NCI-H128 (cell line): ENCODE results near the gene NCAPG2.

Experiments used
- DNase-seq: peaks from one replicate; lab custom pipeline; 2025; ENCODE audit not compliant: unreplicated experiment; lab: John Stamatoyannopoulos, UW

The NCAPG2 gene

DNA sequence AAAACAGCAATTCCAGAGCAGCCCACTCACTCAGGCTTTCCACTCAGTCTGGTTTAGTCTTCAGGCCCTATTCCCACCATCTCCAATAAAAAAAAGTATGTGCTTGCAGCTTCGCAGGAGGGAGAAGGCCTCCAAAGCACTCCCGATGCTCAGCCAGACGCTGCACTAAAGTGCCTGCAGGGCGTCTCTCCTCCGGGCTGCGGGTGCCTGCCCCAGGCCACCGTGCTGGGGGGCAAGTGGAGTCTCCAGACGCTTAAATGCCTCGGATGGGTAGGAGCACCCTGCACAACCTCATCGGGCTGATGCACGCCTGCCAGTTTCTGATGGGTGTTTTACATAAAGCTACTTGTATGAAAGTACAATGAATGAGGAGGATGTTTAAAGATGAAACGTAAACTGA lies 31.3 kb upstream of the NCAPG2 start:
- DNase-seq, result no peak

- no peak for DNase-seq
Observed at GRCh38 chr7:158734861-158735260, 30.3 kb upstream of the NCAPG2 start.

GRCh38 chr7:158733775-158734494 lies 29.3 kb upstream of the NCAPG2 start:
- DNase-seq, result no peak

GRCh38 chr7:158733220-158733519 lies 28.6 kb upstream of the NCAPG2 start:
- DNase-seq, result no peak

- DNase-seq, result no peak
Observed at GRCh38 chr7:158732494-158733219, 28.1 kb upstream of the NCAPG2 start.

DNA sequence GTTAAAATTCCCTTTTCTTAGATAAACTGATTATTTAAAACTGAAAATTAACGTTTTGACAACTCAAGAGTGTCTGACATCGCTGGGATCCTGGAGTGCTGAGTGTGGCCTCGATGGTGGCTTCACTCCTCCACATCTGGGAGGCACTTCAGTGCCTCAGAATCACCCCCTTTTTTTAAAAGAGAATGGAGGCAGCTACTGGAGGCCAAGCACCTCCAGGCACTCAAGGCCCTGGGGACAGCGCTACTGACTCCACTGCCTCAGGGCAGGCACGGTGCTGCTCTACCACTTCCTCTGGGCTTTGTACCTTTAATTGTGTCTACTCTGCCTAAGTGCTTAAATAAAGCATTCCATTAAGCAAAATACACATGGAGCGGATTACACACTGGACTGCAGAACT lies 27.2 kb upstream of the NCAPG2 start:
- DNase-seq, result no peak

GRCh38 chr7:158730383-158731346 lies 26.1 kb upstream of the NCAPG2 start:
- DNase-seq, result no peak

DNA sequence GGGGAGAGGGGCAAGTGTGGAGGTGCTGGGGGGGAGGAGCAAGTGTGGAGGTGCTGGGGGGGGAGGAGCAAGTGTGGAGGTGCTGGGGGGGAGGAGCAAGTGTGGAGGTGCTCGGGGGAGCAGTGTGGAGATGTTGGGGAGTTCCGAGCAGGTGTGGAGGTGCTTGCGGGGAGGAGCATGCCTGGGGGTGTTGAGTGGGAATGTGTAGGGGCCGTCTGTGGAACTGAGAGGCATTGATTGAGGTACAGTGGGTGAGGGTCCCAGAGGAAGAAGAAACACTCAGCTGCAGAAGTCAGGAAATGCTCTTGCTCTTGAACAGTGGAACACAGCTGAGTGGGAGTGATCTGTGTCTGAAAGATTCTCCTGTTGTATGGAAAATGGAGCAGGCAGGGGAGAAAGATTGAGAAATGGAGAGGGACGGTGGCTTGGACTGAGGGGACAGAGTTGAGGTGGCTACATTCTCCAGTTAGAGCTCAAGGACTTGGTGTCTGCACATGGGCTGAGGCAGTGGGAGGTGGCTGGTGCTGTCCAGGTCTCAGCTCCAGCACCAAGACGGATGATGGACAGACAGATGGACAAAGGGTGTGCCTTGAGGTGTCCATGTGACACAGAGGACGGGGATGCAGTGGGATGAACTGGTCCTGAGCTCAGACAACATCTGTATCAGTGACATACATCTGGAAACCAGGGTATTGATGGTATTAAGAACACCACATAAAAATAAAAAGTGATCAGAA lies 25.2 kb upstream of the NCAPG2 start:
- DNase-seq, result no peak

DNA sequence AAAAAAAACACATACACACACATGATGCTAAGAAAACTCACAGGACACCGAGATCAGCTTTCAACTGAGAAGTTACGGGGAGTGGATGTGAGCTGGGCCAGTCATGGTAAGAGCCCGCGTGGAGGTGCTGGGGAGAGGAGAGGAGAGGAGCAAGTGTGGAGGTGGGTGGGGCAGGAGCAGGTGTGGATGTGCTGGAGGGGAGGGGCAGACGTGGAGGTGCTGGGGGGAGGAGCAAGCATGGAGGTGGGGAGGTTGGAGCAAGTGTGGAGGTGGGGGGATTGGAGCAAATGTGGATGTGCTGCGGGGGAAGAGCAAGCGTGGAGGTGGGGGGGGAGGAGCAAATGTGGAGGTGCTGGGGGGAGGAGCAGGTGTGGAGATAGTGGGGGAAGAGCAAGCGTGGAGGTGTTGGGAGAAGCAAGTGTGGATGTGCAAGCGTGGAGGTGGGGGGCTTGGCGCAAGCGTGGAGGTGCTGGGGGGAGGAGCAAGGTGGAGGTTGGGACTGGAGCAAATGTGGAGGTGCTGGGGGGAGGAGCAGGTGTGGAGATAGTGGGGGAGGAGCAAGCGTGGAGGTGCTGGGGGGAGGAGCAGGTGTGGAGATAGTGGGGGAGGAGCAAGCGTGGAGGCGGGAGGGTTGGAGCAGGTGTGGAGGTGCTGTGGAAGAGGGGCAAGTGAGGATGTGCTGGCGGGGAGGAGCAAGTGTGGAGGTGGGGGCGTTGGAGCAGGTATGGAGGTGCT lies 24.5 kb upstream of the NCAPG2 start:
- no peak for DNase-seq

DNA sequence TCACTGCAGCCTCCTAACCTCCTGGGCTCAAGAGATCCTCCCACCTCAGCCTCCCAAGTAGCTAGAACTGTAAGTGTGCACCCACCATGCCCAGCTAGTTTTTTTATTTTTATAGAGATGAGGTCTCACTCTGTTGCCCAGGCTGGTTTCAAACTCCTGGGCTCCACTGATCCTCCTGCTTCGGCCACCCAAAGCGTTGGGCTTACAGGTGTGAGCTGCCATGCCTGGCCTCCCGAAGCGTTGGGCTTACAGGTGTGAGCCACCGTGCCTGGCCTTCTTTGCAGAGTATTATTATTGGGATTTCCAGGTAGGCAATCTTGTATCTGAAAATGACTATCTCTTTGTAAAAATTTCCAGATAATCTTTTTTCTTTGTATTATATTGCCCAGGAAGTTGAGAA lies 23.1 kb upstream of the NCAPG2 start:
- no peak for DNase-seq

- DNase-seq, result no peak
Observed at GRCh38 chr7:158726277-158726807, 21.7 kb upstream of the NCAPG2 start.

GRCh38 chr7:158725506-158725800 lies 20.8 kb upstream of the NCAPG2 start:
- no peak for DNase-seq

DNA sequence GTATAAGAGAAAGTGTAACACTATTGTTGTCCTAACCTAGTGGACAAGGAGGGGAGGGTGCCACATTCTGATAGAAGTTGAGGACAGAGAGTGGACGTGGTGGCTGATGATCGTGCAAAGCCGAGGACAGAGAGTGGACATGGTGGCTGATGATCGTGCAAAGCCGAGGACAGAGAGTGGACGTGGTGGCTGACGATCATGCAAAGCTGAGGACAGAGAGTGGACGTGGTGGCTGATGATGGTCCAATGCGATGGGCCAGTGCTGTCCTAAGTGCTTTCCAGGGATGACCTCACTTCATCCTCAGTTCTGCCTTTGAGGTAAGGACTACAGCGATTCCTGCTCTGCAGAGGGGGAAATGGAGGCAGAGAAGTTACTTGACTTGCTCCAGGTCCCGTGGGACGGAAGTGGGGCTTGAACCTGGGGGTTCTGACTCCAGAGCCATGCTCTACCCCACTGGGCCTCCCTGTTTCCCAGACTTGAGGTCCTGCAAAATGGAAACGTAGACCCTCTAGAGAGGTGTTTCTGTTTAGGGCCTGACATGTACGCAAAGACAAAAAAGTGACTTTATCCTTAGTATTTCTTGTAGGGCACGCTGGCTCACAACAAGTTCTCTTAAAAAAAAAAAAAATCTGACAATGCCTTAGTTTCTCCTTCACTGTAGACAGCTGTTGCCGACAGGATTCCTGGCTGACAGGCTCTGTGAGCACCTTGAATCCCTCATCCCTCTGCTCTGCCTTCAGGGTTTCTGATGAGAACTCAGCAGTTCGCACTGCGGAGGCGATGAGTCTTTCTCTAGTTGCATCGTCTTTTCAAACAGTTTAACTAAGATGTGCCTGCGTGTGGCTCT lies 20.3 kb upstream of the NCAPG2 start:
- DNase-seq, result no peak

GRCh38 chr7:158723714-158724385 lies 19.2 kb upstream of the NCAPG2 start:
- no peak for DNase-seq

- no peak for DNase-seq
Observed at GRCh38 chr7:158723266-158723665, 18.7 kb upstream of the NCAPG2 start.

- no peak for DNase-seq
Observed at GRCh38 chr7:158722574-158723237, 18.1 kb upstream of the NCAPG2 start.

- no peak for DNase-seq
Observed at GRCh38 chr7:158720112-158720511, 15.5 kb upstream of the NCAPG2 start.

- no peak for DNase-seq
Observed at GRCh38 chr7:158716802-158717201, 12.2 kb upstream of the NCAPG2 start.
